Left lobe of liver (tissue), 2 donors: ENCODE results near the gene SPEF1. TPM values are rescaled to one million over a fixed set of nuclear protein-coding genes. Genes with fewer than 3 reads are reported as not detected.

Source experiments
- ATAC-seq: fragments of 200-7000 bp; cut with Tn5 transposase; one replicate; pipeline ENCODE4 v1.9.1; 2020; ENCODE audit warnings: mild to moderate bottlenecking, moderate library complexity
- DNase-seq: peaks from one replicate; pipeline ENCODE4 v3.0.0-alpha.2; 2020; ENCODE audit warnings: low spot score
- total RNA-seq: library from RNA; stranded (reverse); gene quantifications from one replicate; pipeline ENCODE4 v1.2.1, GENCODE V29; 2021
- donor health status: DM: no; HTN: no; CAD: no; lungs with moderate emphysema.
- donor health status: DM: no; HTN: yes; CAD: no.

The SPEF1 gene
- total RNA-seq, 1 donor from 2014 or later = 0.10 TPM

DNA sequence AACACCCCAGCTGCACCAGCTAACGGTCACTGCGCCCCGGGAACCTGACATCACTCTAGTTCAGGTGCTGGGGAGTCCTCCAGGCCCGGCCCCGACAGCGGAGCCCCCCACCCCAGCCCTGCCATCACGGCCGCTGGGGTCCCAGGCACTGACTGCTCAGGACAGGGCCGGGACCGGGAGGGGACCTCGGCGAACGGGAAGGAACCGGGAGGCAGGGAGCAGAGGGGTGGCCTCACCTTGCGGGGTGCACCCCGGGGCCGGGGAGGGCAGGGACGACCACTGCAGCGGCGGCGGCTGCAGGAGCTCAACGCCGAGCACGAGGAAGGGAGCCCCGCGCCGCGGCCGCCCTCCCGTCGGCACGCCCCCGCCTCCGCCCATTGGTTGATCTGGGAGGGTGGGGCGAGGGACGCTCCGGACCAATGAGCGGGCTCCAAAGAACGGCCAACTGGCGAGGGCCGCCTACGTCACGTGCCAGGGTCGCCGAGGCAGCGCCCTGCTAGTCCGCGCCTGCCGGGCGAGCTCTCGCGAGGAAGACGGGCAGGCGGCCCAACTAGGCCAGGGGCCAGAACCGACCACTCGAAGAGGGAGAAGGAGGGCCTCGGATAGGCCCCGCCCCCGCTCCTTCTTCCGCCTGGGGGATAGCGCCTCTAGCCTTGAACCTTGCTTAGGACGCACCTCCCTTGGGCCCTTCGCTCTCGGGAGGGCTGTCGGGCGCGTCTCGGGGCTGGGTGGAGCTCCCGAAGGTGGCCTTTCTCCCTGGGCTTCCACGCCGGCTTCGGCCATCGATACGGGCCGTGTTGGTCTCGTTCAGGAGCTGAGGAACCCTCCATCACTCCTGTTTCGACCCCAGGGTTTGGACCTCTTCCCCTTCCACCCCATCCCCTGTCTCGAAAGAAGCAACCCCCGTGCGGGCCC, 13.6 kb downstream of the SPEF1 start, which contains the start of gene ADISSP:
ADISSP (minus strand) TSS at position 327 of the 915 bp plus-strand sequence. CDS start 7,653 bp downstream, outside the sequence.
- peak; percentile 99 for DNase-seq
- ATAC-seq = peak; percentile 94

DNA sequence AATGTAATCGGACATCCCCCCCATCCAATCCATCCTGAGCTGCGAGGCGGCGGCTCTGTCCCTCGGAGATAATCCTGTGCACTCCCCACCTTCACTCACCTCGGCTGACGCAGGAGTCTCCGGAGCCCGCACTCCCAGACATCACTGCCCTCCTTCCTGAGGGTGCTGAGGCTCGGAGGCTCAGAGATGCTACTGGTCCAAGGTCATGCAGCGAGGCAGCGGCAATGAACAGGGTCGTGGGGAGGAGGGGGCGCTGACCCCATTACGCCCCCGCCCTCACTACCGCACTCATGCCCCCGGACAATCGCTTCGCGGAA, 14.2 kb downstream of the SPEF1 start:
- ATAC-seq (no peak), DNase-seq (no peak)

DNA sequence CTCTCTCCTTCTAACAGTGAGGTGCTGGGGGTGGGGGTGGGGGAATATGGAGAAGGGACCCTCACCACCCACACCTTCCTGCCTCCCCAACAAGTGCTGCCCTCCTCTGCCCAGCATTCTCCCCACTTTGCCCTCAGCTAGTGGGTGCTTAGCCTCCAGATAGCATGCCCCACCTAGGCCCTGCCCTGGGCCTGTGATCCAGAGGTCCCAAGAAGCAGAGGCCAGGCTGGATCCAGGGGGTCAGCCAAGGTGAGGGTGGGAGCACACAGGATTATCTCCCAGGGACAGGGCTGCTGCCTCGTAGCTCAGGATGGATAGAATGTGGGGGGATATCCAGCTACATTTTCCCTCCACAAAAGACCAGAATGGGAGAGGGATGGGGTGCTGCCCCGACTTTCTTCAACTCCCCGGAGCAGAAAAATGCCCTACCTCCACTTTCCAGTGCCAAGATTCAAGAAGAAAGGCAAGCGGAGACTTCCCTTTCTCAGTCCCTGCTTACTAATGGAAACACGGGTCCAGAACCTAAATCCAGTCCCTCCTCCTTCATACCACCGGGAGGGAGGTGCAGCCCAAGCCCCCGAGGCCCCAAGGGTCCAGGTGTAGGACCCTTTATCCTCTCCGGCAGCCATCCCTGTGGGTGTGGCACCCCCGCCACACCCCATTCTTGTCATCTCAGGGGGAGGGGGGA, 14.7 kb downstream of the SPEF1 start:
- DNase-seq (no peak), ATAC-seq (no peak)

DNA sequence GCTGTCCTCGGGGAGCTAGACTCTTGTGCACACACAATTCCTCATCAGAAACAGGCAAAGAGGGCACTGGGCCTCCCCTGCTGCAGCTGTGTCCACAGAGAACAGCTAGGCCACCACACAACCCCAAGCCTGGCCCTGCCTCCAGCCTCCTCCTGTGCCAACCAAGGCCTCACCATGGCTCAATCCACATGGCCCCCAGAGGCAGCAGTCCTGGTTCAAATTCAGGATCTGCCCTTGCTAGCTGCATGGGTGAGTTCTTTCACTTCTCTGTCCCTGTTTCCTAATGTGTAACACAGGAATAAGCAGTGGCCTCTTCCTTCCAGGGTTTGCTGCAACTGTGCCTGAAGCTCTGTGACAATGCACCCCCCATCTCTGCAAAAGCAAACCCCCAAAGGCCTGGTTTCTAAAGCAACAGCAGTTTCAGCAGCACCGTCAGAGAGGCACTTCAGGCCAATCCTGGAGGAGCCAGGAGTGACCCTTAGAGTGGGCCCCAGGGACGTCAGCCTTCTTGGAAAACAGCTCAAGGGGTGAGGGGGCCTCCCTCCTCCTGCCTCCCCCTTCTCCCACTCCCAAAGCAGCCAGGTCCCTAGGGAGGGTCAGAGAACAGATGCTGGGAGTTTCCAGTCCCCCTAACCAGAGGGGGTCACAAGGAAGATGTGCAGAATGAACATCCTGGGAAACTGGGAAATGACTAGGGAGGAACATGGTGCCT, 15.9 kb downstream of the SPEF1 start:
- ATAC-seq = no peak
- DNase-seq = no peak

DNA sequence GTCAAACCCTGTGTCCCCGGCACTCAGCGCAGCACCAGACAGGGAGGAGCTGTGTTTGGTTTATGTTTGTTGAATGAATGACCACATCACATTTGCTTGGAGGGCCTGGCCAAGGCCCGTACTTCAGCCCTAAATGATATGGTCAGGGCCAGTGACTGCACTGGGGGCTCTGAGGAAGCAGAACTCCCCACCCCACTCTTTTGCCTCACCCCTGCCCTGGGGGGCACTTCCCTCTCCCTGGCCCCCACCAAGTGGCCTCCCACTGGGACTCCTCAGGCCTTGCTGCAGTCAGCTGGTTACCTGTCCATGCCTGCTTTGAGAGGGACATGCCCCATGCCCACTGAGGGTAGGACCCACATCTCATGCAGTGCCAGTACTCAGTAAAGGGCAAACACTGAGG, 16.6 kb downstream of the SPEF1 start:
- ATAC-seq (no peak), DNase-seq (no peak)

- DNase-seq (no peak), ATAC-seq (no peak)
Measured at GRCh38 chr20:3763671-3764601, 17.3 kb downstream of the SPEF1 start.

DNA sequence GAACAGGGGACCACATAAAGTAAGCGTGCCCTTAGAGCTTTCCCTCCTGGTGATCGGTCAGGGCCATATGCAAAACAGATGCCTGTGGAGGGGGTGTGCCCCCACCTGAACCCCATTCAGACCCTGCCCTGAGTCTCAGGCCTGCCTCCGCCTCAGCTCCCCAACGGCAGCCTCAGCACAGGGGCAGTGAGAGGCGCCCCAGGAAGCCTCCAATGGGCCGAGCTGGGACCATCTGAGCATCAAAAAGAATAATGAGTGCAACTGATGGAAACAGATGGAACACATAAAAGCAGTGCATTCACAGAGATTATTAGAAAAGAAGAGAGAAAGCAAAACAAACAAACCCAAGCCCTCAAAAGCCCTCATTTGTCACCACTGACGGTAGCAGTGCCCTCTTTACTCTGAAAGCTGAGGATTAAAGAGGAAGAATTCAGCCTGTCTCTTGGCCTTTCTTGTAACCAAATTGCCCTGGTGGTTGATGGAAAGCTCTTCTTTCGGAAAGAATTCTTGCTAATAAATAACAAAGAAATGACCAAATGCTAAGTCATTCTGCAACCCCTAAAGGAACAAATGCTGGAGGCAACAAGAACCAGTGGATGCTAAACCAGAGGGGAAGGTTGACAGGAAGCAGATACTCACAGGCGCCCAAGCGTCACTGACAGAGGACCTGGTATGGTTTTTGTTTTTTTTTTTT, 20.4 kb downstream of the SPEF1 start:
- ATAC-seq (no peak), DNase-seq (no peak)

DNA sequence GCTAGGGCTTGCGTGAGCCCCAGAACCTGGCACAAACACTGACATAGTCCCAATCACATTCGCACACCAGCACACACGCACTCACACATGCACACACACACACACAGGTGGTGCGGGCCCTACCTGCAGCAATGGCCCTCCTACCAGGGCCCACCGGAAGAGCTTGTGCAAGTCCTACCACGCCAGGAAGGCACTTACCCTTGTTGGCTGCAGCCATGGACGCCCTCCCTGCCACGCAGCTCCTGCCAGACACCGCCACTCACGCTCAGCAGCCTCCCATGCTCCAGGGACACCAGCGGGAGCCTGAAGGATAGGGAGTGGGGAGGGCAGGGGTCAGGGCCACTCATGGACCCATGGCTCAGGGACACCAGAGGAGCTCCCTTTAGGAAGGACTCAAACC, 21.4 kb downstream of the SPEF1 start:
- DNase-seq (no peak), ATAC-seq (no peak)

- DNase-seq = no peak
- no peak for ATAC-seq
Measured at GRCh38 chr20:3759316-3759823, 21.9 kb downstream of the SPEF1 start.

DNA sequence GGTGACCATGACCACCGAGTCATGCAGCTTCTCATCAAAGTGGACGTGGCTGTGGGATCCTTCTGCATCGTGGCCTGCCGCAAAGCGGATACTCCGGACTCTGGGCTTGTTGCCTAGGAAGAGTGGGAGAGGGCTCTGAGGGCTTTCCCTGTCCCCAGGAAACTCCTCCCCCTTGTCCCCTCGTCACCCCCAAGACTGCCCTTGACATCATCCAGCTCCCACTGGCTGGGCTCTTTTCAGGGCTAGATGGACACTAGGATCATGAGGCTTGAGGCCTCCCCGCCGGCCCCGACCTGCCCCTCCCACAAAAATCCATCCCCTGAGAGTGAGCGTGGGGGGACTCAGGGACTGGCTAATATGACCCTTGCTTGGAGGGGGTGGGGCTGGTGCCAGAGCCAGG, 22.7 kb downstream of the SPEF1 start:
- DNase-seq = no peak
- no peak for ATAC-seq

GRCh38 chr20:3757268-3757667, 24.0 kb downstream of the SPEF1 start:
- no peak for DNase-seq
- ATAC-seq = no peak

DNA sequence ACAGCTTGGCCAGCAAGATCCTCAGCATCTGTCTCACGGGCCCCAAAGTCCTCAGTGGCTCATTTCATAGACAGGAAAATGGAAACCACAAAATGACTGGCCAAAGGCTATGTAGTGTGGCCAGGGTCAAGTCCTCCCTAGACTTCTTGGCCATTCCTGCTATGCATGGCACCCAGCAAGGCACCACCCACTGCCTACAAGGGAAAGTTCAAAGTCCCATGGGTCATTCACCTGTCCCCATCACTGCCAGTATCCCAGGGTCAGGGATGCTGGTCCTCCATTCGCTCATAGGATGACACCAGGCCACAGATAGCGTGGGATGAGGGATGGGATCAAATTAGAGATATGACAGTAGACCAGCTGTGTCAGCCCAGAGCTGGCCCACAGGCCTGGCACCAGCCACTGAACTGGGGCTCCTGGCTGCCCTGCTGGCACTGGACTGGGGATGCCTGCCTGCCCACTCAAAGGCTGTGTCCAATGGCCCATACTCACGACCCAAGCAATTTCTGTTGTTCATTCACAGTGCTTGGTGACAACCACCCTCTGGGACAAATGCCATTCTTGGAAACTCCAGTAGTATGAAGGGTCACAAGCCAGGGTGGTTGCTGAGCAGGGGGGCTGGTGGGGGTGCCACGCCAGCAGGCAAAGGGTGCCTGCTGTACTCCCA, 25.3 kb downstream of the SPEF1 start:
- DNase-seq (no peak), ATAC-seq (peak; percentile 31)

DNA sequence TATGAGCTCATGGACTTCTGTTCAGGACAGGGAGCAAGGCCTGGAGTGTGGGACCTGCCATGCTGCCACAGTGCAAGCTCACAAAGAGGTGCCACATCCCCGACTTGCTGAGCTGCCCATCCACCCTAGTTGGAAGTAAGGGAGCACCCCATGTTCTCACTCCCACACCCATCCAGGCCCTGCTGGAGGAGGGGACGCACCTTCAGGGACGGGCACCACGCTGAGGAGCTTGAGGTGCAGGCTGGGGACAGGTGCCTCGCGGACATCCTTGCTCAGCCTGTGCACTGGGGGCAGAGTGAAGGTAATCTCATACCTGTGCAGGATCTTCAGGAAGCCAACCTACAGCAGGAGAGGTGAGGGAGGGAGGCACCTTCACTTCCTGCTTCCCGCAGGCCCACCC, 26.0 kb downstream of the SPEF1 start:
- ATAC-seq (no peak), DNase-seq (no peak)

DNA sequence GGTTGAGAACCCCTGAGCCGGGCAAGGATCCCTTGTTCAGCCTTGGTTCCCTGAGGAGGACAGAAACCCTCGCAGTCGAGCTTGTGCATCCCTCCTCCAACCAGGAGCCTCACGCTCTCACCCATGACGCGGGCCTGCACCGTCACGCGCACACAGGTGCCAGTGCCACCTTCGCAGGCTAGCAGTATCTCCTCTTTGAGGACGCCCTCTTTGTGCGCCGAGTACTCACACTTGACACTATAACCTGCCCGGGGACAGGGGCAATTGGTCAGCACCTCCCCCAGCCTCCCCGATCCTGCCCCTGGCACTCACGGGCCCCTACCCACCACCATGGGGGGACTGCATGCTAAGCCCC, 27.0 kb downstream of the SPEF1 start:
- ATAC-seq (no peak), DNase-seq (no peak)

GRCh38 chr20:3753501-3754275, 27.6 kb downstream of the SPEF1 start:
- DNase-seq = no peak

DNA sequence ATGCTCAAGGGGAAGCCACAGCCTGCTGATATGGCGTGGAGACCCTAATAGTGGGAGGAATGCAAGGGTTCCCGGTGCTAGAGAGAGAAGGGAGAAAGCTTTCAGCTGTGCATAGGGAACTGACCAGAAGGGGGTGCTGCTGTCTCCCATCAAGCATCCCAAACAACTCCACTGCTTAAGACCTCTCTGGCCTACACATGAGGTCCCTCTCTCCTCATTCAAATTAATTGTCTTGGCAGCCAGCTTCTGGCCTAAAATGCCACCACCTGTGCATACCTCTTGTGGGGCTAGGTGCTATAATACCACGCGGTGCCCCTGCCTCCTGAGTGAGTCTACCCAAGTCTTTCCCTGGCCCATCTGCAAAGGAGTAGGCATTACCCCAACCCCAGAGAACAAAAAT, 28.1 kb downstream of the SPEF1 start:
- peak; percentile 63 for ATAC-seq
- no peak for DNase-seq

More at GRCh38 chr20:3753501-3754275, 27.6 kb downstream of the SPEF1 start:
- no peak for ATAC-seq

DNA sequence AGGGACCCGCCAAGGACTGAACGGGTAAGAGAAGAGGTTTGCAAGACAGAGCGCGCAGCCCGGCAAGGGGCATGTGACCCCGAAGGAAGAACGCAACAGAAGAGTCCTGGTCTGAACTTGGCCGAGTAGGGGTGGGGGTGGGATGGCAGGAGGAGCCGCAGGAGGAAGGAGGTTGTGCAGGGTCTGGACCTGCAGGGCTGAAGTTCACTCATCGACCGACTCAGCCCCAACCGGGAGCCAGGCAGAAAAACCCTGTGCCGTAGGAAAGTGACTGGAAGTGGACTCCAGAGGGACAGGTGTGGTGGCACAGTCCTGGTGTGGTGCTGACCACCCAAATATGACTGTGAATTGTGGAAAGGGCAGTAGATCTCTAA, 28.9 kb downstream of the SPEF1 start:
- DNase-seq = no peak
- peak; percentile 55 for ATAC-seq

GRCh38 chr20:3751675-3752385, 29.4 kb downstream of the SPEF1 start:
- peak; percentile 73 for ATAC-seq

More at GRCh38 chr20:3751675-3752385, 29.4 kb downstream of the SPEF1 start:
- peak; percentile 72 for DNase-seq
